Measurements from ENCODE around the gene DNAJC5.
"Not testable (repeated sequence)": the region's sequence is repeated elsewhere in the genome, so short reads cannot be mapped to it uniquely, and the experiment has no call there.

DNAJC5 gene

DNA sequence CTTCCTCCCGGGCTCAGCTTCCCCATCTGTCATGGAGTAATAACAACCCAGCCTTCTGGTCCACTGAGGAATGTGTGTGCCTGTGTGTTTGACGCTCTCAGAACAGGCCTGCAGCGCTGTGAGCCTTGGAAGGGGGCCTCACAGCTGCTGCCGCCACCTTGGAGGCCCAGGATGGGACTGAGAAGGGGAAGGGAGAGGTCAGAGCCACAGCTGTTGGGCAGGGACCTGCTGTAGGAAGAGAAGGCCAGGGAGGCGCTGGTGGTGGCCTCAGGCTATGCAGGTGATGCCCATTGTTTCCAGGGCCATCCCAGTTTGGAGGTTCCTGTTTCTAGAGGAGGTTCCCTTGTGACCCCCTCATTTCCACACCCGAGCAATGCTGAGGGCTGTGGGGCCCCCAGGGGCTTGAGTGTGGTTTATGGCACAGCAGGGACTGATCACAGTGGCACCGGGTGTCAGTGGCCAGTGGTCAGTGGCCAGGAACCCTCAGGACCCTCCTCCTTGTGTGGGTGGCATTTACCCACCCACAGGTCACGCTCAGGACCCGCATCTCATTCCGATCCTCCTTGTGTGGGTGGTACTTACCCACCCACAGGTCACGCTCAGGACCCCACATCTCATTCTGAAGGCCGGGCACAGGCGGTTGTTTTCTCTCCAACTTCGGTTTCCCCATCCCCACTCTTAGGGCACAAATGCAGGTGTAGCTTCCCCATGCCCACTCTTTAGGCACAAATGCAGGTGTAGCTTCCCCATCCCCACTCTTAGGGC, 15.8 kb upstream of the DNAJC5 start:
- in situ Hi-C loops (cut with HindIII; ENCODE audit: low pct_ligation_motif_present, low pct_unique_long_range_greater_than_20kb, low sequenced_read_pairs) = no loop called here
- DNase-seq = no peak

DNA sequence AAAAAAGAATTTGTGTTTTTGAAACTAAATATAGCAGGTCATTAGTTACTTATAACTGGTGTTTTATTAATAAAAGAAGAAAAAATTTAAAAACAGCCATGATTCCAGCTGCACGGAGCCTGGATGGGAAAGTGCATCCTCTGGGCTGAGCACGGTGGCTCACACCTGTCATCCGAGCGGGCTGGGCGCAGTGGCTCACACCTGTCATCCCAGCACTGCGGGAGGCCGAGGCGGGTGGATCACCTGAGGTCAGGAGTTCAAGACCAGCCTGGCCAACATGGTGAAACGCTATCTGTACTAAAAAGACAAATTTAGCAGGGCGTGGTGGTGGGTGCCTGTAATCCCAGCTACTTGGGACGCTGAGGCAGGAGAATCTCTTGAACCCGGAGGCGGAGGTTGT, 14.0 kb upstream of the DNAJC5 start:
- in situ Hi-C loops (cut with HindIII; ENCODE audit: low pct_ligation_motif_present, low pct_unique_long_range_greater_than_20kb, low sequenced_read_pairs); DNase-seq: not testable (repeated sequence)

DNA sequence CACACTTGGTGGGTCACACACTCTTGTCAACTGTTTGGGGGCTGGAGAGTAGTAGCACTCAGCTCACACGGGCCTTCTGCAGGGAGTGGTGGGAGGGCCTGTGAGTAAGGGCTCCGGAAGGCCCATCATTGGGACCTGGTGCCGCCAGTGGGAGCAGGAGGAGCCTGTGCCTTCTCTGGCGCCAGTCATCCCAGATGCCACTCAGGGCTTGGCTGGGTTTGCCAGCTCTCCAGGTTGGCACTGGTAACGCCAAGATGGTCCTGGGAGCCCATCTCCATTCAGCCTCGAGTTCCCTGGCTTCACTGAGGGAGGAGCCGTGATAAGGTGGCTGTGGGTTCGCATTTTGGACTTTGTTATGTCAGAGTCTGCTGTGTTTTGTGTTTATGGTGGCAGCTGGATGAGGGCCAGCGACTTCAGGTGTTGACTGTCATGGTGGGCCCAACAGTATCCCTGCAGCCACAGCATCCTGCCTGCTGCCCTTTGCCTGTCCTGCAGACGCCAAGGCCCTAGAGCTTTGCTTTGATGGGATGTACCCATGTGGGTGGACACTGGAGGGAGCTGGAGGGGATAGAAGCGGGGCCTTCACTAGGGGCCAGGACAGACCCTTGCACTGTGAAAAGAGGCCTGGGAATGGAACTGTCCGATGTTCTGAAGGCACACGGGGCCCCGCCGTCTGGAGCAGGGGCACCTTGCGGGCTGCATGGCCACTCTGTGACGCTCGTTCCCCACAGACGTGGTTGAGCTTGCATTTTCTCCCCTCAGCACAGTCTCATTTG, 13.3 kb upstream of the DNAJC5 start:
- in situ Hi-C loops (cut with HindIII; ENCODE audit: low pct_ligation_motif_present, low pct_unique_long_range_greater_than_20kb, low sequenced_read_pairs) = no loop called here
- DNase-seq = no peak

DNA sequence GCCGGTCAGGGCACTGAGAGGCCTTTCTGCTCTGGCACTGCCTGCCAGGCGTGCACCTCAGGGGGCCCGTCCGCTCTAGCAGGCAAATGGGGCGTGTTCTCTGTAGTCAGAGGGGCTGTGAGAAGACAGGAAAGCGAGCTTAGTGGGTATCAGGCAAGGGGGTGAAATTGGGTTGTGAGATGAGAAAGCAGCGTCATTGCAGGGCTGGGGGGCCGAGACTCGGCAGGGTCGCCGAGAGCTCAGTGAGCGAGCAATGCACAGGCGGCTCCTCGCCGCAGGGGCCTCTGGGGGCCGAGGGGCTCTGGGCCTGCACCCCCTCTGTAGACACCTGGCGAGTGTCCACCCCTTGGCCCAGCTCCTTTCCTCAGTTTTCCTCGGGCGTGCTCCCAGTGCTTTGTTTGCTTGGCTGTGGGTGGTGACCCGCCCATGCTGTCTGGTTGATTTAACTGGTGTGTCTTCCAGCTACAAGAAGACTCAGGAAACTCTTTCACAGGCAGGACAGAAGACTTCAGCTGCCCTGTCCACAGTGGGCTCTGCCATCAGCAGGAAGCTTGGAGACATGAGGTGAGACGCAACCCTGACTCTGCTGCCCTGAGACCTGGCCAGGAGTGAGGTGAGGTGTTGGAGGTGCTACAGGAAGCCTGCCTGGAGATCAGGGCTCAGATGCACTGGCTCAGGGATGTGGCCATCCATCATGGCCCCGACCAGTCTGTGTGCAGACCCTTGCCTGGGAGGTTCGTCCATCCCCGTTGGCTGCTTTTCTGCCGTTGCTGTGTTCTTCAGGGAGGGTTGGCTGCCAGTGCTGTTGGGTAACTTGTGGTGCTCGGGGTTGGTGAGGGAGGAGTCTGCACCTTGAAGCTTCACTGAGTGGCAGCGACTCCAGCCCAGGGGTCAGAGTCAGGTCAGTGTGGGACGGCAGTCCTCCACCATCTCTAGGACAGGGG, 12.4 kb upstream of the DNAJC5 start:
- in situ Hi-C loops (cut with HindIII; ENCODE audit: low pct_ligation_motif_present, low pct_unique_long_range_greater_than_20kb, low sequenced_read_pairs) = no loop called here
- no peak for DNase-seq

DNA sequence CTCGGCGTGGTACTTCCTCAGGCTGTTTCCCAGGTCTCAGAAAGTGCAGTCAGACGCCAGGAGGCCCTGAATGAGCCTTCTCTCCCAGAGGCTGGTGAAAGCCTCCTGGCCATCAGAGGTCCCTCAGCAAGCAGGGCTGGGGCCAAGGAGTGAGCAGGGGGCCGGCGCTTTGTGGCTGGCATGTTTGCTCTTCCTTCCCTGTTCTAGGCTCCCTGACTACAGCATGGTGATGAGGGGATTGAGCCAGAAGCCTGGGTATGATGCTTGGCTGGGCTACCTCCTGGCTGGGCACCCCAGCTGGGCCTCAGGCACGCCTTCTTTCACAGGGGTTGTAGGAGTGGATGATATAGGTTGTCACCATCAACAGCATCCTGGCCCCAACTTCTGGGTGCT, 11.7 kb upstream of the DNAJC5 start:
- no peak for DNase-seq
- in situ Hi-C loops (cut with HindIII; ENCODE audit: low pct_ligation_motif_present, low pct_unique_long_range_greater_than_20kb, low sequenced_read_pairs) = no loop called here

DNA sequence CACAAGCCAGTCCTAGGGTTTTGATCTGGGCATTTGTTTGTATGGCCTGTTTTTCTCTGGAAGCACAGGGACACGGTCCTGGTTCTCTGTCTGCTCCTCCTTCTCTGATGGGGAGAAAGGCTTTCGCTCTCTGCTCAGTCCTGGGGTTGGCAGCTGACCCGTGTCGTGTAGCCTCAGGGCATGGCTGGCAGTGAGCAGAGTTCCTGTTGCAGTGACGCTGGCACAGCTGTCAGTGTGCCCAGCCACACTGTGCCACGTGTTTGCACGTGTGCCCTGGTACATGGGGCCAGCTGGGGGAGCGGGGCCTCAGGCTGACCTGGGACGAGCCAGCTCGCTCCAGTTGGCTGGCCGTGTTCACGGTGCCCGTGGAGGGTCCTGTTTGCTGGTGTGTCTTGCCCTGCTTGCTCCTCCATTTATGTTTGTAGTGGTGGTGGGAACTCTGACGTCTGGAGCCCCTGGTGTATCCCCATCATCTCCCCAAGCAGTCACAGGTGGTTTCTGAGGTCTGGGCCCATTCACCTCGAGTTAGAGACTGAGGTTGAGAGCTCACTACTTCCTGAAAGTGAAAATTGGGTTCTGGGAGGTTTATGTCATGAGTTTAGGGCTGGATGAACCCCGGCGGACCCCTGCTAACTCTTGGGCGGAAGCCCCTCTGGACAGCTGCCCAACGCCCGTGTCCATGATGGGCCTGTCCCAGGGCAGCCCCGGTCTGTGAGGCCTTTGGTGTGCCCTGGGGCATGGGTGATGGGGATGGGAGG, 10.2 kb upstream of the DNAJC5 start:
- in situ Hi-C loops (cut with HindIII; ENCODE audit: low pct_ligation_motif_present, low pct_unique_long_range_greater_than_20kb, low sequenced_read_pairs) = no loop called here
- DNase-seq = no peak

DNA sequence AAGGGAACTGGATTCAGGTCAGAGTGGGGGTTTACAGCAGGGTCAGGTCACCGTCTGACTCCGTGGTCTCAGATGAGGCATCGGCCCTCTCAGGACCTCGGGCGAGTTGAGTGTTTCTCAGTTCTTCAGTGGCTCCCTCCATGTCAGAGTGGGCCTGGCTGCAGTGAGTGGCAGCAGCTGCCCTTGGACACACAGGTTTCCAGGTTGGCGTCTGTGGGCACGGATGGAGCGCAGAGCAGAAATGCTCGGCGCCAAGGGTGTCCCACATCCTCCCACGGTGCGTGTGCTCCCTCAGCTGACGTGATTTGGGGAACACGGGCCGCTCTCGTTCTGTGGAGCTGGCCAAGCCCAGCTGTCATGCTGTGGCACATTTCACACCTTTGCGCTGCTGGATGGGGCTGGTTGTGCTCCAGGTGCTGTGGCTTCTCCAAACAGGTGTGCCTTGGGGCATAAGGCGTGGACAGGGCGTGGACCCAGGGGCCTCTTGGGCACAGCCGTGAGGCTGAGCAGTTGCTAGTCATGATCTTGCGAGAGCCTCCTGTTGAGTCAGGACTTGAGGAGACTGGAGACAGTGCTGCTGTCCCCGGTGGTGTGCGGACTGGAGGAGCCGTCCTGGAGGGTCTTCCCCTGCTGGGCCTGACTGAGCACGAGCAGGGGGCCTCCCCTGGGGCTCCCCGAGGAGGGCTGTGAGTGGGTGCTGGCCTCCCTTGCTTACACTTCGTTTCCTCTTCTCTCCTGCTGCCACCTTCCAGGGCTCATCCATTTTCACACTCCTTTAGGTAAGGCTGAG, 9.5 kb upstream of the DNAJC5 start:
- in situ Hi-C loops (cut with HindIII; ENCODE audit: low pct_ligation_motif_present, low pct_unique_long_range_greater_than_20kb, low sequenced_read_pairs) = no loop called here
- DNase-seq = no peak

DNA sequence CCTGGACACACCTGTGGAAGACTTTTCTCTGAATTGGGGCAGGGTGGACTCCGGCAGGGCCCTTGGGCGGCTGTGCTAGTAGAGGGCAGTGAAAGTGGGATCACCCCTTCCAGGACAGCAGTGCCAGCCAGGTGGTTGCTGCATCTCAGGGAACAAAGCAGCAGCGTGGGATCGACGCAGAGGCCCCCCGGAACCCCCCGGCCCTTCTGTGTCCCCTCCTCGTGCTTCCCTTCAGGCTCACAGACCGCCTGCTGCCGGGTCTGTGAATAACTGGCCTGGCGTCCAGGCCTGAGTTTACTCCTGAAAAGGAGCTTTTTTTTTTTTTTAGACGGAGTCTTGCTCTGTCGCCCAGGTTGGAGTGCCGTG, 8.9 kb upstream of the DNAJC5 start:
- in situ Hi-C loops (cut with HindIII; ENCODE audit: low pct_ligation_motif_present, low pct_unique_long_range_greater_than_20kb, low sequenced_read_pairs) = no loop called here
- DNase-seq = no peak

DNA sequence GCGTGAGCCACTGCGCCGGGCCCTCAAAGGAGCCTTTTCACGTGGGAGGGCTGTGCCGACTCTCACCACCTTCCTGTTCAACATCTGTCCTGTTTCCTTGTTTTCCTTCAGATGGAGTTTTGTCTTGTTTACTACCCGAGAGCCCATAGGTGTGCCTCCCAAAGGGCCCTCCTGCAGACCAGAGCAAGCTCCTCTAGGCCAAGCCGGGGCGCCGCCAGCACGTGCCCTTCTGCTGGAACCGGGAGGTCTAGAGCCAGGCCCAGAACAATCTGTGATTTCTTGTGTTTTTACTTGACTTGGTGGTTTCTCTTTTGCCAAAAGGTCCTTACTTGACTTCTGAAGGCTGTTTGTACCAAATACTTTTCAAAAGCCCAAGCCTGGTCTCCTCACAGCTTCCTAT, 8.0 kb upstream of the DNAJC5 start:
- in situ Hi-C loops (cut with HindIII; ENCODE audit: low pct_ligation_motif_present, low pct_unique_long_range_greater_than_20kb, low sequenced_read_pairs) = no loop called here

DNA sequence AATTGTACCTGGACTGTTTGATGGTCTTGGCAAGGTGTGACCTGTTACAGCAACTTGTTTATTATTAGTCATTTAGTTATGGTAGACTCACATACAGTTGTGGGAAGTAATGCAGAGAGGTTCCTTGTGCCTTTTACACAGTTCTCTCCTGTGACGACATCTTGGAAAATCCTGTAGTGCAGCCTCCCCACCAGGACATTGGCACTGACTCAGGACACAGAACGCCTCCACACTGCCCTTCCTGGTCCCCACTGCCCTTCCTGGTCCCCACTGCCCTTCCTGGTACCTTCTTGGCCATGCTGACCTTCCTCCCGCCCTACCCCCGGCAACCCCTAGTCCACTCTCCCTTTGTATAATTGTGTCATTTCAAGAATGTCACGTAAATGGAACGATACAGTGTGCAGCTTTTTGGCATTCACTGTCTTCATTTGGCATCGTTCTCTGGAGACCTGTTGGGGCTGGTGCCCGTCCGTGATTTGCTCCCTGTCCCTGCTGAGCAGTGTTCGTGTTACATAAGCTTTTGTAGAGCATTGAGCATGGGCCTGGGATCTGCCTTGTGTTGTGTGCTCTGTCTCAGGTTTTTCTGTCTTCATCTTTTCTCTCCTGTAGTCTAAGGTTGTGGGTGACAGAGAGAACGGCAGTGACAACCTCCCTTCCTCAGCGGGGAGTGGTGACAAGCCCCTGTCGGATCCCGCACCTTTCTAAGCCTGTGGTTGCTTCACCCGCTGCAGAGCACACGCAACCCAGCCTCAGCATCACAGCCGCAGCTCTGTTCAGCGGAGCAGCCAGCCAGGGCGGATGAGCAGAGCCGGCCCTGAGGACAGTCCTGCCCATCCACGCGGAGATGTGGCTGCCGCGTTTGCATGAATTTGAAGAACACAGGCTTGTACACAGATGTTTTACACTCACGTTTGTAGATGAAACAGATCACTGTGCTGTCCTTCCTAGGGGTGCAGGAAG, 5.4 kb upstream of the DNAJC5 start:
- in situ Hi-C loops (cut with HindIII; ENCODE audit: low pct_ligation_motif_present, low pct_unique_long_range_greater_than_20kb, low sequenced_read_pairs) = no loop called here
- no peak for DNase-seq

More for the DNA sequence above, 8.0 kb upstream of the DNAJC5 start:
- DNase-seq = no peak

DNA sequence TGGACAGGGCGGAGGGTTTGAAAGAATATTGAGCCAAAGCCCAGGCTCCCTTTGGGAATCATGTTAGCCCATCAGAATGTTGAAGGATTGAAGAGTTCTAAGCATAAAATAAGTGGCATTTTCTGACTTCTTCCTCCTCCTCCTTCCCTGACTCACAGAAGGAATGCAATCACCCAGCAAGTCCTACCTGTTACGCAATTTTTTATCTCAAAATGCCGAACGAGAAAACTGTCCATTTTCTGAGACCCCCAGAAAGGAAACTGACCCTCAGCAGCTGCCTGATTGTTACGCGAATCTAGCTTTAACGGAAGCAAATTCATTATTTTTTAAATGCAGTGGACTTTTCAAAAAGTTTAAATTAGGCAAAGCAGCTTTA, 4.7 kb upstream of the DNAJC5 start:
- in situ Hi-C loops (cut with HindIII; ENCODE audit: low pct_ligation_motif_present, low pct_unique_long_range_greater_than_20kb, low sequenced_read_pairs) = no loop called here
- DNase-seq = no peak

DNA sequence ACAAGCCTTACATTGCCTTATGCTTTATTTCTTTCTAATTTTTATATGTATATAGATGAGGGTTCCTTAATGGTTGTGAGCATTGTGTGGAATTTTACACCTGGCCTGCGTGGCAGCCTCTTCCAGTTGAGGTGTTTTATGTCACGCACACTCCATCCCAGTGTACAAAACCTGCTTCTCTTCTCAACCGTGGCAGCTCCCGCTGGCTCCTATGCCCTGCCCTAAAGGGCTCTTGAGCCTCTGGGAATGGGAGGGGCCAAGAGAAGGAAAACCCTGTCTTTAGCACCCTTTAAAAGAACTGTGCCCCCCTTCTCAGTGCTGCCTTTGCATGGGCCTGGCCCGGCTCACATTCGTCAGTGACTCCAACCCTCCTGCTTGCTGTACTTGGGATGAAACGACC, 4.3 kb upstream of the DNAJC5 start:
- in situ Hi-C loops (cut with HindIII; ENCODE audit: low pct_ligation_motif_present, low pct_unique_long_range_greater_than_20kb, low sequenced_read_pairs) = no loop called here
- DNase-seq = no peak

DNA sequence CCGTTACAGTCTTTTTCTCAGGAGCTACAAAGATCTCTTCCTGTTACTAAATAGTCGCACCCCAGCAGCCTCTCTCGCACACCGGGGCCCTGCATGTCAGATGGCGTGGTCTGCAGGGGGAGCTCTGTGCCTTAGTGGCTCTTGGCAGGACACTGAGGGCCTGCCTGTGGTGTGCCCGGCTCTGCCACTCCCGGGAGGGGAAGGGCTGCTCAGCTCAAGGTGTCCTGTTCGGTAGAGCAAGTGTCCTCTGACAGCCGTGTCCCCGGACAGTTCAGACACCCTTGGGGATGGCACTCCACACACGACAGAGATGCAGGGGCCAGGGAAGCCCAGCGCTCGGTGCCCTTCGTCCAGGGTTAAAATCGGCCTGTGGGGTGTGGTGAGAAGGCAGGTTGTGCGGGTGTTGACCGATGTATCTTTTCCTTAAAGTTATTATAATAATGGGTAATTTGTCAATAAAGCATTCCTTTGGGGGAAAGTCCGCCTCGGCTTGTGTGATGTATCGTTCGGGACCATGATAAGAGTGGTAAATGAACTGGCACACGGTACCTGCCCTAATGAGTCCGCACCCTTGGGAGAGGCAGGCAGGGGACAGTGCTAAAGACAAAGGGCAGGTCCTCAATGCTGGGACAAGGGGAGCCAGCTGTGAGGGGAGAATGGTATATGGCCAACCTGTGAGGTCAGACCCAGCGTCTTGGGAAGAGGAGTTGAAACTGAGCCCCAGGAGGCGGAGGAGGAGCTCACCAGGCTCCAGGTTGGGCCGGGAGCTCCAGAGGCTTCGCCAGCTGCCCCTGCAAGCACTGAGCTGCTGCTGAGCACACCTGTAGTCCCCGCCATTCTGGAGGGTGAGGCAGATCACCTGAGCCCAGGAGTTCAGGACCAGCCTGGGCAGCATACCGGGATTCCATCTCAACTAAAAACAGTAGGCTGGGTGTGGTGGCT, 3.6 kb upstream of the DNAJC5 start:
- in situ Hi-C loops (cut with HindIII; ENCODE audit: low pct_ligation_motif_present, low pct_unique_long_range_greater_than_20kb, low sequenced_read_pairs) = no loop called here
- DNase-seq = no peak

DNA sequence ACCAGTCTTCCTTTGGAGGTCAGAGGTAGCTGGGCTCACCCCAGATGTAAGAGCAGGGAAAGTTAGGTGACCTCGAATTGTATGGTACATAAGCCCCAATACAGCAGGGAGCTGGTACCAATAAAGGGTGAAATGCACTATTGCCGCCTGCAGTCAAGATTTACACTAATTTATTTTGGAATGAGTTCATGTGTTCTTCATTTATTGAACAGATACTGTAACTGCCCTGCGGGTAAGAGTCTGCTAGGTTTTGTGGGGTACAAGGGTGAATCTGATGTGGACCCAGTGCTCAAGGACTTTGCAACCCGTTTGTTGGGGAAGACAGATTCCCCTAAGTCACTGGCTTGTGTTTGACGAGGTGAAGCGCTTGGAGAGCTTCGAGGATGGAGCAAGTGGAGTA, 2.5 kb upstream of the DNAJC5 start:
- no peak for DNase-seq
- in situ Hi-C loops (cut with HindIII; ENCODE audit: low pct_ligation_motif_present, low pct_unique_long_range_greater_than_20kb, low sequenced_read_pairs) = no loop called here

DNA sequence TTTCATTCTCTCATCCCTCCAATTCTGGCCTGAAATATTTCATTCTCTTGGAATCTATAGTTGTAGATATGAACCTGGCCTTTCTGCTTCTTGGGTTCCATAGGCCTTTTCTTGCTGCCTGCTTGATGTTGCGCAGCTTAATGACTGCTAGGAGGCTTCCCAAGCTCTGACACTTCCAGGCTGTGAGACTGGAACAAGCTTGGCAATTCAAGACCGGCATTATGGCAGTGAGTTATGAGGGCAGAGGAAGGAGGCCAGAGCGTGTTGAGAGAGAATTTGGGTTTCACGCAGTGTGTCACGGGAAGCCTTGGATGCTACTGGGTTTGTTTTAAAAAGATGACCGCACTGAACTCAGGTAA, 948 bp upstream of the DNAJC5 start:
- no peak for DNase-seq
- in situ Hi-C loops (cut with HindIII; ENCODE audit: low pct_ligation_motif_present, low pct_unique_long_range_greater_than_20kb, low sequenced_read_pairs) = no loop called here
